ENCODE data around the gene SYNDIG1.

DNA sequence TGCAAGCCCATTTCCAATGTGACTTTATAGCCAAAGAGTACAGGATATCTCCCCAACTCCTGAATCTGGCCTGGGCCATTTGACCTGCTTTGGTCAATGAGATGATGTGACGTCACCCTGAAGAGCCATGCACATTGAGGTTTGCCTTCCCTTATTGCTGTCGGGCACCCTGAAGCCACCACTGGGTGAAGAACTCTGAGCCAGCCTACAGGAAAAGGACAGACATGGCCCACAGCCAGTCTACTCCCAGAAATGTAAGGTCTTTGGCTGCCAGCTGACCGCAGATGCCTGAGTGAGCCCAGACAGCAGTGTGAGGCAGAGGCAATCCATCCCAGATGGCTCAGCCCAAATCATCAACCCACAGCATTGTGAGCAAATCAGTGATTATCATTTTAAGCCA is 3.7 kb upstream of the SYNDIG1 start:
- TF ChIP-seq HDAC6 (IDR thresholded peaks at IDR 0.05; ENCODE audit: low read depth, low read length) (no peak), TGIF2 (CRISPR knock-in tag; IDR thresholded peaks at IDR 0.05) (no peak), ARNT (IDR thresholded peaks at IDR 0.05) (no peak), CCAR2 (IDR thresholded peaks at IDR 0.05; ENCODE audit: low read depth, low read length) (no peak), CHD2 (IDR thresholded peaks at IDR 0.05; ENCODE audit: low read depth, low read length) (no peak), POLR2A (conservative IDR thresholded peaks at IDR 0.05) (no peak), MYBL2 (IDR thresholded peaks at IDR 0.05; ENCODE audit: low read depth) (no peak), MYBL2 (CRISPR knock-in tag; IDR thresholded peaks at IDR 0.05; ENCODE audit: borderline replicate concordance) (no peak), ZKSCAN1 (IDR thresholded peaks at IDR 0.05; ENCODE audit: low read depth, low read length) (no peak)
- TF ChIP-seq, protein P1, sequence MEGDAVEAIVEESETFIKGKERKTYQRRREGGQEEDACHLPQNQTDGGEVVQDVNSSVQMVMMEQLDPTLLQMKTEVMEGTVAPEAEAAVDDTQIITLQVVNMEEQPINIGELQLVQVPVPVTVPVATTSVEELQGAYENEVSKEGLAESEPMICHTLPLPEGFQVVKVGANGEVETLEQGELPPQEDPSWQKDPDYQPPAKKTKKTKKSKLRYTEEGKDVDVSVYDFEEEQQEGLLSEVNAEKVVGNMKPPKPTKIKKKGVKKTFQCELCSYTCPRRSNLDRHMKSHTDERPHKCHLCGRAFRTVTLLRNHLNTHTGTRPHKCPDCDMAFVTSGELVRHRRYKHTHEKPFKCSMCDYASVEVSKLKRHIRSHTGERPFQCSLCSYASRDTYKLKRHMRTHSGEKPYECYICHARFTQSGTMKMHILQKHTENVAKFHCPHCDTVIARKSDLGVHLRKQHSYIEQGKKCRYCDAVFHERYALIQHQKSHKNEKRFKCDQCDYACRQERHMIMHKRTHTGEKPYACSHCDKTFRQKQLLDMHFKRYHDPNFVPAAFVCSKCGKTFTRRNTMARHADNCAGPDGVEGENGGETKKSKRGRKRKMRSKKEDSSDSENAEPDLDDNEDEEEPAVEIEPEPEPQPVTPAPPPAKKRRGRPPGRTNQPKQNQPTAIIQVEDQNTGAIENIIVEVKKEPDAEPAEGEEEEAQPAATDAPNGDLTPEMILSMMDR (IDR thresholded peaks at IDR 0.05 in 2 of 3, conservative IDR thresholded peaks at IDR 0.05 in 1 of 3; ENCODE audit: insufficient read depth in 2 of 3, low read depth in 1 of 3, low read length in 3 of 3), result no peak
- TF ChIP-seq, protein P2, sequence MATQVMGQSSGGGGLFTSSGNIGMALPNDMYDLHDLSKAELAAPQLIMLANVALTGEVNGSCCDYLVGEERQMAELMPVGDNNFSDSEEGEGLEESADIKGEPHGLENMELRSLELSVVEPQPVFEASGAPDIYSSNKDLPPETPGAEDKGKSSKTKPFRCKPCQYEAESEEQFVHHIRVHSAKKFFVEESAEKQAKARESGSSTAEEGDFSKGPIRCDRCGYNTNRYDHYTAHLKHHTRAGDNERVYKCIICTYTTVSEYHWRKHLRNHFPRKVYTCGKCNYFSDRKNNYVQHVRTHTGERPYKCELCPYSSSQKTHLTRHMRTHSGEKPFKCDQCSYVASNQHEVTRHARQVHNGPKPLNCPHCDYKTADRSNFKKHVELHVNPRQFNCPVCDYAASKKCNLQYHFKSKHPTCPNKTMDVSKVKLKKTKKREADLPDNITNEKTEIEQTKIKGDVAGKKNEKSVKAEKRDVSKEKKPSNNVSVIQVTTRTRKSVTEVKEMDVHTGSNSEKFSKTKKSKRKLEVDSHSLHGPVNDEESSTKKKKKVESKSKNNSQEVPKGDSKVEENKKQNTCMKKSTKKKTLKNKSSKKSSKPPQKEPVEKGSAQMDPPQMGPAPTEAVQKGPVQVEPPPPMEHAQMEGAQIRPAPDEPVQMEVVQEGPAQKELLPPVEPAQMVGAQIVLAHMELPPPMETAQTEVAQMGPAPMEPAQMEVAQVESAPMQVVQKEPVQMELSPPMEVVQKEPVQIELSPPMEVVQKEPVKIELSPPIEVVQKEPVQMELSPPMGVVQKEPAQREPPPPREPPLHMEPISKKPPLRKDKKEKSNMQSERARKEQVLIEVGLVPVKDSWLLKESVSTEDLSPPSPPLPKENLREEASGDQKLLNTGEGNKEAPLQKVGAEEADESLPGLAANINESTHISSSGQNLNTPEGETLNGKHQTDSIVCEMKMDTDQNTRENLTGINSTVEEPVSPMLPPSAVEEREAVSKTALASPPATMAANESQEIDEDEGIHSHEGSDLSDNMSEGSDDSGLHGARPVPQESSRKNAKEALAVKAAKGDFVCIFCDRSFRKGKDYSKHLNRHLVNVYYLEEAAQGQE (IDR thresholded peaks at IDR 0.05; ENCODE audit: borderline replicate concordance), result no peak
- TF ChIP-seq, protein P2 (CRISPR knock-in tag; IDR thresholded peaks at IDR 0.05; ENCODE audit: low read depth), result no peak
- TF ChIP-seq, protein P3, sequence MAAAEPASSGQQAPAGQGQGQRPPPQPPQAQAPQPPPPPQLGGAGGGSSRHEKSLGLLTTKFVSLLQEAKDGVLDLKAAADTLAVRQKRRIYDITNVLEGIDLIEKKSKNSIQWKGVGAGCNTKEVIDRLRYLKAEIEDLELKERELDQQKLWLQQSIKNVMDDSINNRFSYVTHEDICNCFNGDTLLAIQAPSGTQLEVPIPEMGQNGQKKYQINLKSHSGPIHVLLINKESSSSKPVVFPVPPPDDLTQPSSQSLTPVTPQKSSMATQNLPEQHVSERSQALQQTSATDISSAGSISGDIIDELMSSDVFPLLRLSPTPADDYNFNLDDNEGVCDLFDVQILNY (CRISPR knock-in tag; IDR thresholded peaks at IDR 0.05), result no peak
